GM19240 (cell line): ENCODE data around the gene KANSL3.
"Not testable (repeated sequence)": the region's sequence is repeated elsewhere in the genome, so short reads cannot be mapped to it uniquely, and the experiment has no call there.

ENCODE experiments used
- DNase-seq: peaks from one replicate; pipeline ENCODE4 v3.0.0; 2011; ENCODE audit warnings: low spot score; ENCODE audit not compliant: insufficient read length

KANSL3 gene

GRCh38 chr2:96638144-96639121, at the start of gene KANSL3:
Gene KANSL3 (minus strand): TSS chr2:96638312. CDS start chr2:96637135, 1,177 bp downstream.
- peak; percentile 46 for DNase-seq

- no peak for DNase-seq
Measured at GRCh38 chr2:96687266-96687665, 49.2 kb upstream of the KANSL3 start.

DNA sequence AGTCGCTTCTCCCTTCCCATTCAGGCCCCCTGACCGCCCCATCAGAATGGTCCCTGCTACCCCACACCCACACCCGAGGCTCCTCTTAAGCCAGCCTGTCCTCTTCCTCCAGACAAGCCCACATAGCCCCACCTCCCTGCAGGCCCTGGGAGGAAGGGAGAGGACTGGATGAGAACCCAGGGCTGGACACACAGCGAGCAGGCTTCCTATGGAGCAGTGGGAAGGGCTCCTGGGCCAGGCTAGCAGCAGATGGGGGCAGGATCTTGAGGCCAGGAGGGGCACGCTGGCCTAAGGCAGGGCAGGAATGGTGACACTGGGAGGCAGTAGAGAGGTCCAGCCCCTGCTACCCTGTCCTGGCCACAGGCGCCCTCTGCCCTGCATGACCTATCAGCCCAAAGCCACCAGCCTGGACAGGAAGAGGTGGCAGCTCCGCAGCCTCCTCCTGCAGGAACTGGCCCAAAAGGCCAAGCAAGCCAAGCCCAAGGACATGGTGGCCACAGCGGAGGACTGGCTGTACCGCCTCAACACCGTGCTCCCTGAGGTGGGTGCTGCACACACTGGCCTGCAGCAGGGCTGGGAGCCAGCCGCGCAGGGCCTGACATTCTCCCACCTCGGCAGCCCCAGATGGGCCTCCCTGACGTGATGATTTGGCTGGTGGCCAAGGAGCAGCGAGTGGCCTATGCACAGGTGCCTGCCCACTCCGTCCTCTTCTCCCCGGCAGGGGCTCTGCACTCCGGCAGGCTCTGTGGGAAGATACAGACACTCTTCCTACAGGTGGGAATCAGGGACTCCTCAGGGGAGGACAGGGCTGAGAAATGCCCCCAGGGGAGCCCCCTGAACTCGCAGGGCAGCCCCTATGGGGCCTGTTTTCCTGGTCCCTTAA, 47.7 kb upstream of the KANSL3 start:
- no peak for DNase-seq

DNA sequence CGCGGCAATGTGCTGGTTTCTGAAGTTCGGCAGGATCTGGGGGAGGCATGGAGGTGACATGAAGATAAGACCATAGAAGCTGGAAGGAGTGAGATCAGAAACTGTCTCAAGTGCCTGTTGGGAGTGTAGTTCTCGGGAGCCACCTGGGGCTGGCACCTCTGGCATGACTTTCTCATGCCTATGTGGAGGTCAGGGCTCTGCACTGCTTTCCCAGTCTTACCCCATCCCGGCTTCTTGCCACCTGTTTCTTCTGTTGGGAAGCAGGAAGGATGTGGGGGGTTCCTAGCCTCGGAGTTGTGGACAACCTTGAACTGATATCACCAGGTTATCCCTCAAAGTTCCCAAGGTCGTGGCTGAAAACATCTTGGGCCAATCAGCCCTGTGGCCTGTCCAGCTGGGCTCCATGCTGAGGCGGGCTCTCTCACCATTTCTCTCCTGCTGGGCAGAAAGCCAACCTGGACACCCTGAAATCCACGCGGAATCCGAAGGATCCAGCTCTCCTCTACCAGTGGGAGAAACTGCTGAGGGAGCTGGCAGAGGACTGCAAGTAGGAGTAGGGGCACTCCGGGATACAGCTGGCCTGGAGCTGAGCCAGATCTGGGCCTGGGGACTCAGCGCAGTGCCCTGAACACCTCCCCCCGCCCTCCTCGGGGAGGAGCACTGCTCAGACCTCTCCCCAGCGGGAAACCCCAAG, 46.9 kb upstream of the KANSL3 start:
- DNase-seq, result no peak

- DNase-seq, result no peak
Measured at GRCh38 chr2:96683972-96684820, 46.1 kb upstream of the KANSL3 start.

- DNase-seq, result no peak
Measured at GRCh38 chr2:96683307-96683706, 45.2 kb upstream of the KANSL3 start.

DNA sequence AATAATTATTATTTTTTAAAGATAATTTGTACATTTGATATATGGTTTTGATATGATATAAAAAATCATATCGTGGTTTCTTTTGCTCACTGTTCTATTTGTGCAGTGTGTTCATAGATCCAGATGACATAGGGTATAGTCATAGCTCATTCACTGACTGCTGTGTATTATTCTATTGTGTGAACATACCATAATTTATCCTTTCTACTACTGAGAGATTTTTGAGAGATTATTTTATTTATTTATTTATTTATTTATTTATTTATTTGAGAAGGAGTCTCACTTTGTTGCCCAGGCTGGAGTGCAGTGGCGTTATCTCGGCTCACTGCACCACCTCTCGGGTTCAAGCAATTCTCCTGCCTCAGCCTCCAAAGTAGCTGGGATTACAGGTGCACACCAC, 43.4 kb upstream of the KANSL3 start:
- DNase-seq, result no peak

DNA sequence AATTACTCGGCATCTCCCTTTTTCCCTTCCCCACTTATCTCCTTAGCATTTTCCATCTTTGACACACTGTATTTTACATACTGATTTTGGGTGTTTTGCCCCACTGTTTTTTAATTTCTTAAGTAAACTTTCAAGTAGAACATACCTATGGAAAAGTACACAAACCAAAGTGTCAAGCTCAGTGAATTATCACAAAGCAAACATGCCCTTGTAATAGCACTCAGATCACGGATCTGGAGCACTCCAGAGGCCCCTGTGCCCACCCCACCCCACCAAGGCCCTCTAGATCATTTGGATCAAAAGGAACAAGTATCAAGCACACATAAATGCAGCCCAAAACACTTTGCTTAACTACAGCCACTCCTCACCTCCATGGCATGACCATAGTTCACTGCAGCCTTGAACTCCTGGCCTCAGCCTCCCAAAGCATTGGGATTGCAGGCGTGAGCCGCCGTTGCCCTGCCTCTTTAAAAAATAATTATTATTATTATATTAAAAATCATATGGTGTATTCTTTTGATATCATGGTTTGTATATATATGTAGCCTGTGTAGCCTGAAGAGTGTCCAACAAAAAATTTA, 42.5 kb upstream of the KANSL3 start:
- DNase-seq, result no peak

DNA sequence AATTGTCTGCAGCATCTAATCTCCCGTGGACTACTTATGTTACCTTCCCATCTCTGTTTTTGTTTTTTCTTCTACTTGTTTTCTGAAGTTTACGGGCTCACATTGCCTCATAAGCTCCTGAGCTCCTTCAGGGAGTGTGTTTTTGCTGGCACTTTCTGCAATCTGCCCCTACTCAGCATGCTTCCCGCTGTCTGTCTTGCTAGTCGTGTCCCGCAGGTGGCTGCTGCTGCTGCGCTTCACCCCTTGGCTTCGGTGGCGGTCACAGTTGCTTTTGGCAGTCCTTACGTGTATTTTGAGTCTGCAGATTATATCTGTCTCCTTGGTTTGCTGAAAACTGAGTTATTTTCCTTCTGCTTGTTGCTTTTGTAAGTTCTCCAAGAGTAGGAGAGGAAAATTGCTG, 41.7 kb upstream of the KANSL3 start:
- no peak for DNase-seq

DNA sequence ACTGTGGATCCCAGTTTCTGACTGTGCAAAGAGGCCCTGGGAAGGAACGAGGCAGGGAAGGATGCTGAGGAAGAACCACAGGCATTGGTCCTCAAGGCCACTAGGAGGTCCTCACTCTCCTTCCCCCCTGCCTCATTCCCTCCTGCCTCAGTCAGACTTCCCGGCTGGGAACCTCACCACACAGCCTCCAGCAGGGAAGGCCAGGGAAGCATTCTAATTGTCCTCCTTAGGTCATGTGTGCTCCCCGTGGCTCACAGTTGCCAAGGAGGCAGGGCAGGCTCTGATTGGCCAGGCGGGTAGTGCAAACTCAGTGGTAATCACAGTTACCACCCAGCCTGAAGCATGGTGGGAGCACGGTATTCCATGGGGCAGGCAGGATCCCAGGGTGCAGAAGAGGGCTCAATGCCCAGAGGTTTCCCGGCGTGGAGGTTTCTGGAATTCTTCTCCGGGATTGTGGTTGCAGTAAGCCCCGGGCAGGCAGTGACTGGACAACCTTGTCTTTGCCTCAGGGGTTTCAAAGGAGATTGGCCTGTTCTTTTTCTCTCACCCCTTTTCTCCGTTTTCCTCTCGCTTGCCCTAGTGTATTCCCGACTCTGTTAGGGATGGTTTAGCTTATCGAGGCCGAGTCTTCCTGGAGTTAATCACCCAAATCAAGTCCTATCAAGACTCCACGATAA, 31.6 kb upstream of the KANSL3 start:
- no peak for DNase-seq

GRCh38 chr2:96668771-96669170, 30.7 kb upstream of the KANSL3 start:
- DNase-seq, result no peak

GRCh38 chr2:96665717-96666116, 27.6 kb upstream of the KANSL3 start:
- not testable (repeated sequence) for DNase-seq

GRCh38 chr2:96665083-96665569, 27.0 kb upstream of the KANSL3 start:
- no peak for DNase-seq

GRCh38 chr2:96664366-96664925, 26.3 kb upstream of the KANSL3 start:
- DNase-seq, result no peak

DNA sequence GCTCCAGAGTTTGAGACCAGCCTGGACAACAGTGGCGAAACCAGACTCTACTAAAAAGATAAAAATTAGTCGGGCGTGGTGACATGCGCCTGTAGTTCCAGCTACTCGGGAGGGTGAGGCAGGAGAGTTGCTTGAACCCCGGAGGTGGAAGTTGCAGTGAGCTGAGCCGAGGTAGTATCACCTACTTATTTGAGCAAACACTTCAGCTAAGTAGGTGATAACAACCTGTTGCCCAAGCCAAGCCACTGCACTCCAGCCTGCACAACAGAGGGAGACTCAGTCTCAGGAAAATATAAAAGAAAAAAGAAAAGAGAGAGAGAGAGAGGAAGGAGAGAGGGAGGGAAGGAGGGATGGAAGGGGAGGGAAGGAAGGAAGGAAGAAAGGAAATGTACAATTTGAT, 25.7 kb upstream of the KANSL3 start:
- no peak for DNase-seq

DNA sequence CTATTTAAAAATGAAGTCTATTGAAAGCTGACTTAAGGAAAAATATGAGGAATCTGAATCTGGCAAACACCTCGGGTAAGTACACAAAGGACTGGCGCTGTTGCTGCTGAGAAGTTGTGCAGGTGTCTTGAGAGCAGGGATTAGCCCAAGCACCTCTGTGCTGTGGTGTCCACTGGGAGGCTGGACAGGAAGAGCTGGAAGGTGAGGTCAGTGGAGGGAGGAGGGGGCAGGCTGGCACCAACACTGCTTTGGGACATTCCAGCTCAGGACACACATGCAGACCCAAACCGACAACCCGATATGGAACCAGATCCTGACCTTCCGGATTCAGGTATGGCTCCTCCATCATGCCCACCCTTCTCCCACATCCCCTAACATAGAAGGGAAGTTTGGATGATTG, 25.1 kb upstream of the KANSL3 start:
- no peak for DNase-seq

- no peak for DNase-seq
Measured at GRCh38 chr2:96662360-96662759, 24.2 kb upstream of the KANSL3 start.

- no peak for DNase-seq
Measured at GRCh38 chr2:96661324-96661723, 23.2 kb upstream of the KANSL3 start.

- no peak for DNase-seq
Measured at GRCh38 chr2:96656540-96656939, 18.4 kb upstream of the KANSL3 start.
